HG03196 (cell line): Measurements from ENCODE around the gene USP7.
A peak's percentile ranks its signal among the peaks of the same experiment; 100 is the strongest.
"Not testable (repeated sequence)": the region's sequence is repeated elsewhere in the genome, so short reads cannot be mapped to it uniquely, and the experiment has no call there.

Experiments
- ATAC-seq: cut with Tn5 transposase; IDR thresholded peaks from one replicate; pipeline ENCODE4 v1.9.1; 2021; ENCODE audit not compliant: unreplicated experiment

USP7 gene

GRCh38 chr16:8882725-8883377 lies 80.9 kb downstream of the USP7 start:
- ATAC-seq, result no peak

DNA sequence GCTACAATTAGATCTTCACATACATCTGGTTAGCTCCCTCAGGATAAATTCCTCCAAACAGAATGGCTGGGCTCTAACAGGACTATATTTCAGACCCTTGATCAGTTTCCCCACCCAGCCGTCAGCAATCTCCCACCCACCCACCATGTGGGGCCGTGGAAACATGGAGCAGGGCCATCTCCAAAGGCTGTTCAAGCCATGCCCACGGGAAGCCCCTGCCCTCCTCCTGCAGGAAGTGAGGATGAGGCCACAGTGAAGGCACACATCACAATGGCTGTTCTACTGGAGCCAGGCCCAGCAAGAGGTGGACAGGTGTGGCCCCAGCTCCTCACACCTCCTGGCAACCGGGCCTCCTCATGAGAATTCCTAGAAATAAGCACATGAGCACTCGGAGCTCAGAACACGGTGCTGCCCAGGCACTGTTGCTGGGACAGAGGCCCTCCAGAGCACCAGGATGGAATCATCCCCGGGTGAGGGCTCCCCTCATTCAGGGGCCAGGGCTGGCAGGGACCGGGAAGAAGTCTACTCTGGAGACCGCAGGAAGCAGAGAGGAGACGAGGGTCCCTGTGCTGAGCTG lies 81.6 kb downstream of the USP7 start, which contains the start of gene LITAFD:
LITAFD (plus strand) TSS at position 311 of the 577 bp plus-strand sequence. CDS start 2,005 bp downstream, outside the sequence.
- ATAC-seq, result no peak

GRCh38 chr16:8880839-8881510 lies 82.7 kb downstream of the USP7 start:
- ATAC-seq, result no peak

- ATAC-seq, result no peak
These were observed 85.2 kb downstream of the USP7 start for GRCh38 chr16:8878523-8878911.

DNA sequence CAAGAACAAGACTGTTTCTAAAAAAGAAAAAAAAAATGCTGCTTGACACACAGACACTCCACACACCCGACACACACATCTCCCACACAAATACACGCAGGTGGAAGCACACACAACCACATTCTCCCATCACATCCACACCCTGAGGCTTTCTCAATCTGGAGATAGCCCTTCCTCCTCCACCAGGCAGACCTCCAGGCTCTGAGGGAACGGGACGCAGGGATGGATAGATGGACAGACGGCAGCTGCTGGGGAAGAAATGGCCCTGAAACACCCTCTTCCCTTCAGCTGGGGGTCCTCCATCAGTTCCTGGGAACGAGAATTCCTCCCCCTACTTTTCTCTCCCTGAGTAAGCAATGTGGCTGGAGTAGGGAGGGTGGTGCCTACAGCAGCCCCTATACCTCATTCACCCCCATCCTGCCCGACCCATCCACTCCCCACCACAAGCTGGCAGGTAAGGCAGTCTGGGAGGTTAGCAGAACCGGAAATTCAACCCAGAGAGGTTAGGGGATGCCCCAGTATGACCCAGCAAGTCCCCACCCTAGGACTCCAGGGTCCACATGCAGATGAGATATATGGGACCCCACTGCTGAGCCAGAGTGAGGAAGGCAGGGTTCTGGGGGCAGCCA lies 85.7 kb downstream of the USP7 start:
- ATAC-seq, result no peak

GRCh38 chr16:8875317-8875716 lies 88.4 kb downstream of the USP7 start:
- ATAC-seq, result not testable (repeated sequence)

DNA sequence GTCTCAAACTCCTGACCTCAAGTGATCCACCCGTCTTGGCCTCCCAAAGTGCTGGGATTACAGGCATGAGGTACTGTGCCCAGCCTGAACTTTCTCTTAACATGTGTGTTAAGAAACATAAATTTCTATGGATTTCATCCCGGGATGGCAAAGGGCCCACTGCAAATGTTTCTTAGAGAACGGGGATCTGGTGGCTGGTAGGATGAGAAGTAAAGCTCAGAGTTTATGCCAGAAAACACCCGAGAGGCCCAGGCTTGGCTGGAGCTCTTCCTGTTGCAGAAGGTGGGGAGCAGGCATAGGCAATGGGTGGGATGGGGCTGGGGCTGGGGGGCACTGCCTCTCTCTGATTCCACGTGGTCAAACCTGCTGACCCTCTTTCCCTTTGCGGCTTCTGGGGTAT lies 89.3 kb downstream of the USP7 start:
- no peak for ATAC-seq

- not testable (repeated sequence) for ATAC-seq
These were observed 89.9 kb downstream of the USP7 start for GRCh38 chr16:8873866-8874195.

DNA sequence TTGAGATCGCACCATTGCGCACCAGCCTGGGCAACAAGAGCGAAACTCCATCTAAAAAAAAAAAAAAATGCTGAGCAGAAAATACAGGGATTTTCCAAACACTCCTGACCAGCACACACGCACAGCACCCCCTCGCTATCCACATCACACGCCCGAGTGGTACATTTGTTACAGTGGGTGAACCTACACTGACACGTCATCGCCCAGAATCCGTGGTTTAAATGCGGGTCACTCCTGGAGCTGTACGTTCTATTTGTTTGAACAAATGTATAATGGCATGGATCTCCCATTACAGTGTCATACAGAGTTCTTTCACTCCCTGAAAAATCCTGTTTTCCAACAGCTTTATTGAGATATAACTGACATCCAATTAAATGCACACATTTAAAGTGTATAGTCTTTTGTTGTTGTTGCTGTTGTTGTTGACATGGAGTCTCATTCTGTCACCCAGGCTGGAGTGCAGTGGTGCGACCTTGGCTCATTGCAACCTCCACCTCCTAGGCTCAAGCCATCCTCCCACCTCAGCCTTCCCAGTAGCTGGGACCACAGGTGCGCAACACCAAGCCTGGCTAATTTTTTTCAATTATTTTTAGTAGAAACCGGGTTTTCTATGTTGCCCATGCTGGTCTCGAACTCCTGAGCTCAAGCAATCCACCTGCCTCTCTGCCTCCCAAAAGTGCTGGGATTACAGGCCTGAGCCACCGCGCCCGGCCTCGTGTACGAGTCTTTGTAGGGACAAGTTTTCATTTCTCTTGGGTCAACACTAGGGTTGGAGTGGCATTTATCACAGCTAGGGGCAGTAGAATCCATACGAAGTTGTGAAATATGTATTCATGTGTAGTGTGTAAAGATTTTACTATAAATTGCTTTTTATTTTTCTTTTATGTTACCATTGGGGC lies 90.5 kb downstream of the USP7 start:
- no peak for ATAC-seq

DNA sequence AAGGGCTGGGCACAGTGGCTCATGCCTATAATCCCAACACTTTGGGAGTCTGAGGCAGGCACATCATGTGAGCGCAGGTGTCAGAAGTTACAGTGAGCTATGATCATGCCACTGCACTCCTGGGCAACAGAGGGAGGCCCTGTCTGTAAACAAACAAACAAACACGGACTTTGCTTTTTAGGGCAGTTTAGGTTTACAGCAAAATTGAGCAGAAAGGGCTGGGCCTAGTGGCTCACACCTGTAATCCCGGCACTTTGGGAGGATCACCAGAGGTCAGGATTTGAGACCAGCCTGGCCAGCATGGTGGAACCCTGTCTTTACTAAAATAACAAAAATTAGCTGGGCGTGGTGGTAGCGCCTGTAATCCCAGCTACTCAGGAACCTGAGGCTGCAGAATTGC lies 91.6 kb downstream of the USP7 start:
- ATAC-seq, result no peak

DNA sequence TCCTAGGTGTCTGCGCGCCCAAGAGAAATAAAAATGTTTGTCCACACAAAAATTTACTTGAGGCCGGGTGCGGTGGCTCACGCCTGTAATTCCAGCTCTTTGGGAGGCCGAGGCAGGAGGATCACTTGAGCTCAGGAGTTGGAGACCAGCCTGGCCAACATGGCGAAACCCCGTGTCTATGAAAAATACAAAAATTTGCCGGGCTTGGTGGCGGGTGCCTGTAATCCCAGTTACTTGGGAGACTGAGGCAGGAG lies 93.8 kb downstream of the USP7 start:
- not testable (repeated sequence) for ATAC-seq

DNA sequence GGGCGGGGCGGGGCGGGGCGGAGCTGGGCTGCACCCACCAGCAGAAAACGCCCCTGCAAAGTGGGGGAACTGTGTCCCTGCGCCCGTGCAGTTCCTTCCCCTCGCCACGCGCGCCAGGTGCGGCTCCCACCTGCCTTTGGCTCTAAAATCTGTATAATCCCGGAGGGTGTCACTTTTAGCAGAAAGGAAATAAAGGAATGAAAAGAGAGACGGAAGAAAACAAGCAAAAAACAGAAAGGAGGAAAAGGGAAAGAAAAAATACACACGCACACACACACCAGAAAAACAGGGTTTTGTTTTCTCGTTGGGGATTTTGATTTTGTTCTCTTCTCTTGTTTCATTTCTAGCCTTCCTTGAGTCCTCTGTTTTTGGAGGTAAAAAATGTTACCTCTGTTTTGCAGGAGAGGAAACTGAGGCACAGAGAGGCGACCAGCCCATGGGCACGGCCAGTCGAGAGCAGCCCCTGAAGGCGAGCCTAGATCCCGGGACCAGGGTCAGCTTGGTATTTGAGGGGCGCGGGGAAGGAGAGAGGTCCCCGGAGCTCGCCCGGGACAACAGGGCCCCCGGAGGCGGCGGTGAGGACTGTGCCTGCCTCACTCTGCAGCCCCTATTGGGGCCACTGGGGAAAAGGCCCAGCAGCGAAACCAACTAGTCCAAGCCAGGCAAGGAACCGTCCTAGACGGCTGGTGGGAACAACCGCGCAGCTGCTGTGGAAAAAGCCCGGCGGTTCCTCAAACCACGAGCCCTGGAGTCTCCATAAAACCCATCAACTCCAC lies 94.3 kb downstream of the USP7 start:
- ATAC-seq, result no peak

DNA sequence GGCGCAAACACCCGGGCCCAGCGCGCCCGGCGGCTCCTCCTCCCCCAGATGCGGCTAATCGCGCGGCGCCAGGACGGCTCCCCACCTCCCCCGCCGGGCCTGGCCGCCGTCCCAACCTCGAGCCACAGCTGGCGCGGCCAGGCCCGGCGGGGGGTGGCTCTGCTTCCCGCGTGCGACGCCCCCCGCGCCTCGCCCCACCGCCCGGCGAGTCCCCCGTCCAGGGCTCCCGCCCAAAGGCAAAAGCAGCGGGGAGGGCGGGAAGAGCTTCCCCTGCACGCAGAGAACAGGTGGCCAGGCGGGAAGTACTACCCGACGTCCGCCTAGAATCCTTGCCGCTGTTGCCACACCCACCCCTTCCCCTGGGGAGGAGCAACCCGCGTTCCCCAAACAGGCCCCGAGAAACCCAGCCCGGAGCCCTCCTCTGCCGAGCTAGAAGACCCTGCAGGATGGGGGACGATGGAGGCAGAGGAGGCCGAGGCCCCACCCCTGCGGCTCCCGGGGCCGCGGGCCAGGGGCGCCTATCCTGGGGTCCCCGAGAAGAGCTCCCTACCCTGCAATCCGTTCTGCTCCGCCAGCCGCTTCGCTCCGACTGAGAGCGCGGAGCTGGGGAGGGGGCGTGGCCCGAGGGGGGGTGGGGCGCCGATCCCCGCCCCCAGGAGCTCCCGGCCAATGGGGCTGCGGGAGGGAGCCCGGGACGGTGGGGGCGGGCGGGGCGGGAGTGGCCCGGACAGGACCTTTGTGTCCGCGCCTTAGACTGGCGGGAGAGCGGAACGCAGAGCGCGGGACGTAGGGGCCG lies 95.1 kb downstream of the USP7 start, which contains the start of gene CARHSP1:
CARHSP1 (minus strand) TSS at position 591 of the 796 bp plus-strand sequence. CDS start 9,678 bp downstream, outside the sequence.
- peak; percentile 70 for ATAC-seq

GRCh38 chr16:8867932-8868415 lies 95.7 kb downstream of the USP7 start:
- ATAC-seq, result no peak

- no peak for ATAC-seq
These were observed 96.3 kb downstream of the USP7 start for GRCh38 chr16:8867216-8867931.

GRCh38 chr16:8866884-8867215 lies 96.9 kb downstream of the USP7 start:
- ATAC-seq, result no peak

GRCh38 chr16:8866118-8866883 lies 97.4 kb downstream of the USP7 start:
- no peak for ATAC-seq
